Vagina (tissue), 2 donors: ENCODE measurements around the gene CRYAB.

Experiments
- POLR2A ChIP-seq, 2 donors: fragments of 450-650 bp; IDR thresholded peaks; one replicate each; pipeline ENCODE4 v1.6.1; 2017; ENCODE audit warnings: antibody characterized with exemption in 2 of 2, mild to moderate bottlenecking in 2 of 2, moderate library complexity in 2 of 2
- TF ChIP-seq, protein P1 (sequence below), 3 experiments: fragments of 450-650 bp in 2 of 3; fragments of 200-600 bp in 1 of 3; sonication (generic) in 1 of 3; IDR thresholded peaks; one replicate each; pipeline ENCODE4 v1.5.1; 2017 to 2019; ENCODE audit warnings: antibody characterized with exemption in 3 of 3, mild to moderate bottlenecking in 2 of 3, moderate library complexity in 2 of 3

- TF ChIP-seq, protein P1, sequence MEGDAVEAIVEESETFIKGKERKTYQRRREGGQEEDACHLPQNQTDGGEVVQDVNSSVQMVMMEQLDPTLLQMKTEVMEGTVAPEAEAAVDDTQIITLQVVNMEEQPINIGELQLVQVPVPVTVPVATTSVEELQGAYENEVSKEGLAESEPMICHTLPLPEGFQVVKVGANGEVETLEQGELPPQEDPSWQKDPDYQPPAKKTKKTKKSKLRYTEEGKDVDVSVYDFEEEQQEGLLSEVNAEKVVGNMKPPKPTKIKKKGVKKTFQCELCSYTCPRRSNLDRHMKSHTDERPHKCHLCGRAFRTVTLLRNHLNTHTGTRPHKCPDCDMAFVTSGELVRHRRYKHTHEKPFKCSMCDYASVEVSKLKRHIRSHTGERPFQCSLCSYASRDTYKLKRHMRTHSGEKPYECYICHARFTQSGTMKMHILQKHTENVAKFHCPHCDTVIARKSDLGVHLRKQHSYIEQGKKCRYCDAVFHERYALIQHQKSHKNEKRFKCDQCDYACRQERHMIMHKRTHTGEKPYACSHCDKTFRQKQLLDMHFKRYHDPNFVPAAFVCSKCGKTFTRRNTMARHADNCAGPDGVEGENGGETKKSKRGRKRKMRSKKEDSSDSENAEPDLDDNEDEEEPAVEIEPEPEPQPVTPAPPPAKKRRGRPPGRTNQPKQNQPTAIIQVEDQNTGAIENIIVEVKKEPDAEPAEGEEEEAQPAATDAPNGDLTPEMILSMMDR (IDR thresholded peaks at IDR 0.05) = no peak
- TF ChIP-seq POLR2A (IDR thresholded peaks at IDR 0.05) = no peak
Measured at GRCh38 chr11:111947143-111947542, 35.6 kb upstream of the CRYAB start.
